Measurements from ENCODE around the gene LRRTM4. TPM values are rescaled to one million over a fixed set of nuclear protein-coding genes. Genes with fewer than 3 reads are reported as not detected.

Gene LRRTM4
- total RNA-seq, 2 experiments from 2014 or later: not detected

DNA sequence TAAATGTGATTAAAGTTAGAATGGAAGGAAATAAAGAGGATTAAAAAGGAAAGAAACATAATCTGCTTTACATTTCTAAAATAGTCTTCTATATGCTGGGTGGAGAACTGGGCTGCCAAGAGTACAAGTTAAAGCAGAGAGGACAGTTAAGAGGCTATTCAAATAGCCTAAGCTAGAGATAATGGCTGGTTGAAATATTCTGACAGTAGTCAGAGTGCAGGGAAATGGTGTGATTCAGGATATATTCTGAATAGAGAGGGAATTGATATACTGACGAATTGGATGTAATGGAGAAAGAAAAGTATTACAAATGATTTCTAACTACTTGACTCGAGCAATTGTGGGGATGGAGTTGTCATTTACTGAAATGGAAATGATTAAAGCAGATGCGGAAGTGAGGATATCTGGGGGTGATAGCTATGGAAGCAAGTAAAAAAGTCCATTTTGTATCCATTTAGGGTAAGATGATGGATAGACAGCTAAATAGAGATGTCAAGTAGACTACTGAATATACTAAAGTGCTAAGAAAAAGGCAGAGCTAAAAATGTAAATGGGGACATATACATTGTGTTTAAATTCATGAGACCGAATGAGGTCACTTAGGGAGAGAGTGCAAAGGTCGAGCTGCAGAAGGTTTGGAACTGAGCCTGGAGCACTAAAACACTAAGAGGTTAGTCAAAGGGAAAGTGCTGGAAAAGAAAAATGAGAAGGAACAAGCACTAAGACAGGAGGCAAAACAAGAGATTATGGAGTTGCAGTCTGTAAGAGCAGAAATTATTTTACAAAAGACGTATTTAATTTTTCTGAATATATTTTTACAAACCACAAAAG lies 696.8 kb downstream of the LRRTM4 start:
- no peak for TF ChIP-seq EZH2phosphoT487 (IDR thresholded peaks at IDR 0.05; ENCODE audit: borderline replicate concordance, low read depth, low read length)
- TF ChIP-seq, protein P1, sequence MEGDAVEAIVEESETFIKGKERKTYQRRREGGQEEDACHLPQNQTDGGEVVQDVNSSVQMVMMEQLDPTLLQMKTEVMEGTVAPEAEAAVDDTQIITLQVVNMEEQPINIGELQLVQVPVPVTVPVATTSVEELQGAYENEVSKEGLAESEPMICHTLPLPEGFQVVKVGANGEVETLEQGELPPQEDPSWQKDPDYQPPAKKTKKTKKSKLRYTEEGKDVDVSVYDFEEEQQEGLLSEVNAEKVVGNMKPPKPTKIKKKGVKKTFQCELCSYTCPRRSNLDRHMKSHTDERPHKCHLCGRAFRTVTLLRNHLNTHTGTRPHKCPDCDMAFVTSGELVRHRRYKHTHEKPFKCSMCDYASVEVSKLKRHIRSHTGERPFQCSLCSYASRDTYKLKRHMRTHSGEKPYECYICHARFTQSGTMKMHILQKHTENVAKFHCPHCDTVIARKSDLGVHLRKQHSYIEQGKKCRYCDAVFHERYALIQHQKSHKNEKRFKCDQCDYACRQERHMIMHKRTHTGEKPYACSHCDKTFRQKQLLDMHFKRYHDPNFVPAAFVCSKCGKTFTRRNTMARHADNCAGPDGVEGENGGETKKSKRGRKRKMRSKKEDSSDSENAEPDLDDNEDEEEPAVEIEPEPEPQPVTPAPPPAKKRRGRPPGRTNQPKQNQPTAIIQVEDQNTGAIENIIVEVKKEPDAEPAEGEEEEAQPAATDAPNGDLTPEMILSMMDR (conservative IDR thresholded peaks at IDR 0.05; ENCODE audit: low read length): no peak
- no peaks in the 10 kb centered on the region for H3K36me3 ChIP-seq (ENCODE audit: insufficient read depth, low read length)
- H2AFZ ChIP-seq (ENCODE audit: low read length): no peak overlapping the region
- POLR2A ChIA-PET: interaction anchor here (0.7 kb wide), 1 partner anchor 254 kb away, joined by 3 read pairs; no protein-coding TSS in a partner anchor
- H4K20me1 ChIP-seq (ENCODE audit: insufficient read depth, low read length): no peaks in the 10 kb centered on the region
- no peaks in the 10 kb centered on the region for H3K9me3 ChIP-seq (ENCODE audit: low read length)
- no peaks in the 10 kb centered on the region for H3K9me2 ChIP-seq (ENCODE audit: insufficient read depth, low read length)
- H3K4me3 ChIP-seq (ENCODE audit: low read depth, low read length, poor library complexity, severe bottlenecking): no peak overlapping the region
- no peaks in the 10 kb centered on the region for H3K4me1 ChIP-seq (ENCODE audit: insufficient read depth, low read length, poor library complexity, severe bottlenecking)
- CTCF ChIA-PET (ENCODE audit: unreplicated experiment): no interaction called here
- H3K4me2 ChIP-seq (ENCODE audit: low read length): no peak overlapping the region
- intact Hi-C loops (cut with micrococcal nuclease; ENCODE audit: unreplicated experiment): no loop called here
- no peaks in the 10 kb centered on the region for H3K79me2 ChIP-seq (ENCODE audit: insufficient read depth, low read depth, low read length)
- BruUV-seq (replicated peaks): no TSS peak
- no peak overlapping the region for H3K27ac ChIP-seq (ENCODE audit: low read depth, low read length, poor library complexity, severe bottlenecking)
- DNase-seq (ENCODE audit: low spot score): no peak

DNA sequence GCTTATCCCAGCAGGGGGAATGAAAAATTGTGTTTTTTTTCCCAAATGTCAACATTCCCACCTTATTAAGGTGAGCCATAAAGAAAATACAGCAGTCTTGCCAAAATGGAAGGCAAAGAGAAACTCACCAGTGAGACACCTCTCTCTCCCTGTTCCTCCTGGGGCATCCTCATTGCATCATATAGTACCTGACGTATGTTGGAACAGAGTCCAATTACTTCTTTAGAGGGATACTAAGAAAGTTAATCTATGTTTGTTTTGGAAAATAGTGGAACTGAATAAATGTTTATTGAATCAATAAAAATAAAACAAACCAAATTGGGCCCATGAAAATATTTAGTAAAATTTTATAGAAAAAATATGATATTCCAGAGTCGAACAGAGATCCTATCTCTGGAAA lies 700.4 kb downstream of the LRRTM4 start:
- Histone ChIP-seq H3K9me3 (ENCODE audit: low read length) (no peaks in the 10 kb centered on the region), H2AFZ (ENCODE audit: low read length) (no peak overlapping the region), H3K4me3 (ENCODE audit: low read depth, low read length, poor library complexity, severe bottlenecking) (no peak overlapping the region), H3K36me3 (ENCODE audit: insufficient read depth, low read length) (no peaks in the 10 kb centered on the region), H4K20me1 (ENCODE audit: insufficient read depth, low read length) (no peaks in the 10 kb centered on the region), H3K4me2 (ENCODE audit: low read length) (no peak overlapping the region), H3K9me2 (ENCODE audit: insufficient read depth, low read length) (no peaks in the 10 kb centered on the region), H3K4me1 (ENCODE audit: insufficient read depth, low read length, poor library complexity, severe bottlenecking) (no peaks in the 10 kb centered on the region), H3K79me2 (ENCODE audit: insufficient read depth, low read depth, low read length) (no peaks in the 10 kb centered on the region), H3K27ac (ENCODE audit: low read depth, low read length, poor library complexity, severe bottlenecking) (no peak overlapping the region)
- ChIA-PET CTCF (ENCODE audit: unreplicated experiment) (no interaction called here), POLR2A (no interaction called here)
- no TSS peak for BruUV-seq (replicated peaks)
- intact Hi-C loops (cut with micrococcal nuclease; ENCODE audit: unreplicated experiment): no loop called here
- no peak for DNase-seq (ENCODE audit: low spot score)
- TF ChIP-seq, protein P1 (conservative IDR thresholded peaks at IDR 0.05; ENCODE audit: low read length): no peak
- no peak for TF ChIP-seq EZH2phosphoT487 (IDR thresholded peaks at IDR 0.05; ENCODE audit: borderline replicate concordance, low read depth, low read length)

DNA sequence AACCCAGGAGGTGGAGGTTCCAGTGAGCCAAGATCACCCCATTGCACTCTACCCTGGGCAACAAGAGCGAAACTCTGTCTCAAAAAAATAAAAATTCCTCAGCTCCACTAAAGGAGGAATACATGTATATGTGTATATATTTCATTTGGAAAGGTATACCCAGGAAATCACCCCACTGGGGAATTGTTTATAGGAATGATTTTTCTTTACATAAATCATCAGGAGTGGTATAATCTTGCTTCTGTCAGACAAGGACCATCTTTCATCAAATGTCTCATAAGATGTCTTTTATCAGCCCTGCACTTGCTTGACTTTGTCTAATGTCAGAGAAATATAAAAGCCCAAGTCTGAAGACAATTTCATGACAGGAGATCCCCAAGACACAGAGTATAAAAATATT lies 709.1 kb downstream of the LRRTM4 start:
- H3K4me1 ChIP-seq (ENCODE audit: insufficient read depth, low read length, poor library complexity, severe bottlenecking): no peaks in the 10 kb centered on the region
- no peaks in the 10 kb centered on the region for H3K36me3 ChIP-seq (ENCODE audit: insufficient read depth, low read length)
- H4K20me1 ChIP-seq (ENCODE audit: insufficient read depth, low read length): no peaks in the 10 kb centered on the region
- intact Hi-C loops (cut with micrococcal nuclease; ENCODE audit: unreplicated experiment): no loop called here
- H3K79me2 ChIP-seq (ENCODE audit: insufficient read depth, low read depth, low read length): no peaks in the 10 kb centered on the region
- TF ChIP-seq, protein P1 (conservative IDR thresholded peaks at IDR 0.05; ENCODE audit: low read length): no peak
- no TSS peak for BruUV-seq (replicated peaks)
- POLR2A ChIA-PET: interaction anchor here (0.6 kb wide), 1 partner anchor 198 kb away, joined by 3 read pairs; no protein-coding TSS in a partner anchor
- H2AFZ ChIP-seq (ENCODE audit: low read length): no peak overlapping the region
- H3K27ac ChIP-seq (ENCODE audit: low read depth, low read length, poor library complexity, severe bottlenecking): no peak overlapping the region
- CTCF ChIA-PET (ENCODE audit: unreplicated experiment): no interaction called here
- H3K9me2 ChIP-seq (ENCODE audit: insufficient read depth, low read length): no peaks in the 10 kb centered on the region; the same call in 1 of the 2 replicates
- no peak for DNase-seq (ENCODE audit: low spot score)
- H3K4me3 ChIP-seq (ENCODE audit: low read depth, low read length, poor library complexity, severe bottlenecking): no peak overlapping the region
- no peaks in the 10 kb centered on the region for H3K9me3 ChIP-seq (ENCODE audit: low read length)
- no peak overlapping the region for H3K4me2 ChIP-seq (ENCODE audit: low read length)
